Cerebellar cortex (tissue), 1 donor: ENCODE data around the gene KHDRBS2.

Source experiments
- DNase-seq: peaks from one replicate; pipeline ENCODE4 v3.0.0-alpha.2; 2015; ENCODE audit warnings: low spot score

The KHDRBS2 gene

DNA sequence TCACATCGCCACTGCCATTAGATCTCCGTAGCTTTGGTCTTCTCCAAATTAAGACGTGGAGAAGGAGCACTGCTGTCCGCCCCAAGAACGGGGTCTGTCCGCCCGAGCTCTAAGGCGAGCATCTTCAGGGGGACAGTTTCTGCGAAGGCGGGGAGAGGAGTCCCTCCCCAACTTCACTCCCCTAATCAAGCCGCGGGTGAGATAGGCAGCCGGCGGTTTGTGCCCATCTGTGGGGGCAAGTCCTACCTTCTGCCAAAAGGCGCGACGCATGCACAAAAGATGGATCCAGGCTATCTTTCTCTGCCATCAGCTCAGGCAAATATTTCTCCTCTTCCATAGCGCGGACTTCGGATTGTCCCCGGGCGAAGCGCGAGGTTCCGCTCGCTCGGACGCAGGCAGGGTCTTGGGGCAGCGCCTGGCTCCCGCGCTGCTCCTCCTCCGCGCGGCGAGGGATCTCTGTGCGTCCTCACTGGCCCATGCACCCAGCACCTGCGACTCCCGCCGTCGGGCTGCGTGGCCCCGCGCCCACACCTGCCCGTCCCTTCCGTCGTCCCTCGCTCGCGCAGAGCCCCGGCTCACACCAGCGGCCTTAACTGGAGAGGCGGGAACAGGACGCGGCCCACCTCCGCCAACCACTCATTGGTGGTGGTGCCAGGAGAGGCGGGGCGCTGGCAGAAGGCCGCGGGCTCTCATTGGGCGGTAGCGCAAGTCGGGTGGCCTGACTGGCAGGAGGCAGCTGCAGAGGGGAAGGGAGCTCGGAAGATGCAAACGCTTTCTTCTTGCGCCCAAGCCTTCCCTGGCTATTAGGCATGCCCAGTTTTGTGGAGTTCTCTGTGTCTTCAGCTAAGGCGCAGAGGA is at the start of gene KHDRBS2:
TSS of gene KHDRBS2 (minus strand) at position 614 of the 858 bp plus-strand sequence.
- DNase-seq: peak; percentile 11

DNA sequence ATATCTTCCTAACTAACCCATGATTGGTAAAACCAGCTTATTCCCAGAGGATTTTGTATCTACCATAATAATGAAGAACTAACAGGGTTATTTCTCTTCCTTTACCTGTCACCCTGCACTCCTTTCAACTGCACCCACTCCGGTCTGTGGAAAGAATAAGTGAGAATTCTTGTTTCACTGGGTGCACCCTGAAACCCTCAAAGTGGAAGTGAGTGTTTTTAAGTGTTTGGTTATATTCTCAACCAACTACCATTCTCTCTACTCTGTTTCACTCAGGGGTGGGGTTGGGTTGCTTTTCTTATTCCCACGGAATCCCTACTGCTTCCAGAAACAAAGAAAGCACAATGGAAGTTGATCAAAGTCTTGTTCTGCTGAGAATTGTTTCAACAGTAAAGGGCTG is 42.6 kb upstream of the KHDRBS2 start:
- DNase-seq: no peak

GRCh38 chr6:62324834-62325233 is 38.8 kb upstream of the KHDRBS2 start:
- DNase-seq: no peak

DNA sequence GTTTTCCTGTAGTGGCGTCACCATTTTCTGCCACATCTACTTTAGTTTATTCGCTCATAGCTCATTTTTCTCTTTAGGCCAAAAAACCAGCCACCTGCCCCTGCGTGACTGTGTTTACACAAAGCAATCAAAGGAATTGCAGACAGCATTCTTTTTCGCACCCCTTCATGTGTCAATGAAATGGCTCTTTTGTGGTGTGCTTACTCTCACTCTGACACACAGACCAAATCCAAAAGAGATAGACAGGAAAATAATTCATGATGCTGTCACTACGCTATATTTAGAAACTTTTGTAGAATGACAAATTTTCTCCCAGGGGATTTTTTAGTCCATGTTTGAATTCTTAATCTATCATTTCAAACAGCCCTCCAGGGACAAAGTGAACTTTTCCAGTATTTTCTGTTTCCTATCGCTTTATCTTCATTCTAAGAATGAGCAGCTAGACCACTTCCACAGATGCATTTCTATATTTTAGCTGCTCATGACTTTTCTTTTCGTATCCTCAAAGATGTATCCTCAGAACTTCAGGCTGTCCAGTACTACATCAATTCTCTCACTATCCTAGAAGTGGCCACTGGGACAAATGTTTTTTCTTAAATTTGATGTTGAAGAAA is 37.9 kb upstream of the KHDRBS2 start:
- DNase-seq: no peak

- DNase-seq: no peak
Measured at GRCh38 chr6:62298745-62299392, 12.8 kb upstream of the KHDRBS2 start.

DNA sequence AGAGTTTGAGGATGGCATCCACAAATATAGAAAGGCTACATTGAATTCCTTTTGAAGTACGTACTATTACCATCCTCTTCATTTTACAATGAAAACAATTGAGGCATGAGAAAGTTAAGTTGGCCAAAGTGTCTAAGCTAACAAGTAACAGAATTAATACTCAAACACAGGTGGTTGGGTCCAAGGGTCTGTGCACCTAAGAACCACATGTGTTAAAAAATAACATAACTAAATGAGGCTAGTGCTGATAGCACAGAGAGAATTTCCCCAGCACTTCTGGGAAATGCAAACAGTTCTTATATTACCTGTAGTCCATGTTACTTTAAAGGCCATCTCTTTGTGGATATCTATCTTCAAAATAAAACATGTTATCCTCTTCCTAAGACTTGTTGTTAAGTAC is 10.5 kb upstream of the KHDRBS2 start:
- DNase-seq: no peak

DNA sequence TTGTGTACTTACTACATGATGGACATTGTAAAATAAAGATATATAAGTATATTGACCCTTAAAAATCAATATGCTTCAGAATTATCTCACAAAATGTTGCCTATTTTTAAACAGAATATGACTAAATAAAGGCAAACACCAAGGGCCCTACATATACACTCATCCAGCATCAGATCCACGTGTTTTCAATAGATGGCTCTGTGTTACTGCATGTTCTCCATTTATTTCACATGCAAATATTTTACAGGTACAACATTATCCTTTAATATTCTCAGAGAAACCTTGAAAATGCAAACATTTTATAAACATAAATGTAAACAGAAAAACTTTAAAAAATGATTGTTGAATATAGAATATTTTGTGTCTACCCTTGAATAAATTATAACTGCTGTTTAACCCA is 2.9 kb upstream of the KHDRBS2 start:
- DNase-seq: no peak

- DNase-seq: no peak
Measured at GRCh38 chr6:62288562-62288961, 2.5 kb upstream of the KHDRBS2 start.

DNA sequence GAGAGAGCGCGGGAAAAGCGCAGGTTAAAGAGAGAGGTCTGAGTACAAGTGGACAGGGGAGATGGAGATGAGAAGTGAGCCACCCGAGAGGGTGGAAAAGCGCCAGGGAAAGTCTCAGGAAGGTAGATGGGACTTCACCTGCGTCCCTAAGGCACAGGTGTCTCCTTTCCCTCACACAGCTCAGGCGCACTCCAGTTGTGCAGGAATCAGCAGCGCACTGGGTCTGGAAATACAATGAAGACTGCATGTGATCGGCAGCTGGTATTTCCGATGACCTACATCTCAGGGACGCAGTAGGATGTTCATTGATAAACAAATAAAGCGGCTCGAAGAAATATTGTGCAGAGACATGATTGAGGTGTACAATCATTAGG is 432 bp upstream of the KHDRBS2 start:
- no peak for DNase-seq

GRCh38 chr6:62284725-62285124 is 1.3 kb downstream of the KHDRBS2 start:
- DNase-seq: no peak

GRCh38 chr6:62283796-62284411 is 2.1 kb downstream of the KHDRBS2 start:
- peak; percentile 27 for DNase-seq

DNA sequence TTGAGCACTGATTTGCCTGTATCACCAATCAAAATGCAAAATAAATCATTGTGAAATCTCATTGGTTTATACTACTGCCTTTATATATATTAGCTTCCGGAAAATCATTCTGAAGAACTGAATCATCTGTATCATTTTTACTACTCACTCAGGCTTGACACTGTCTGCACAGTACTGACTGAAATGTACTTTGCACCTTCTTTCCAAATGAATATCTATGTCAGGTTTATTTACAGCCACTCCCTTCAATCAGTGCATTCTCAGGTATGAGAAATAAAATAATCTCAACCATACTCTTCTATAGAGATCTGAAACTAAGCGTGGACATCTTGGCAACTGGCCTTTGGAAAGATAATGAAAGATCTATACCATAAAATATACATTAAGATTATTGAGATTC is 2.7 kb downstream of the KHDRBS2 start:
- no peak for DNase-seq

- DNase-seq: no peak
Measured at GRCh38 chr6:62280099-62280498, 5.9 kb downstream of the KHDRBS2 start.

DNA sequence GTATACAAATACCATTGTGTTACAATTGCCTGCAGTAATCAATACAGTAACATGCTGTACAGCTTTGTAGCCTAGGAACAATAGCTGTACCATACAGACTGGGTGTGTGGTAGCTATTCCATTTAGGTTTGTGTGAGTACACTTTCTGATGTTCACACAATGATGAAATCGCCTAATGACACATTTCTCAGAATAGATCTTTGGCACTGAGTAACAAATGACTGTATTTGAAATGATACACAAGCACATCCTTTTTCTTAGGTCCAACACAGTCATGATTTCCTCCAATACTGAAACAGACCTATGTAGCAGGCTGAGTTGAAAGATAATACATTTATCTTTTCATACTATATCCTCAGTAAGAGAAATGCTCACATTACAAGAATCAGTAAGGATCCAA is 13.9 kb downstream of the KHDRBS2 start:
- DNase-seq: no peak

GRCh38 chr6:62265906-62266525 is 20.0 kb downstream of the KHDRBS2 start:
- DNase-seq: no peak

- DNase-seq: no peak
Measured at GRCh38 chr6:62262283-62262682, 23.7 kb downstream of the KHDRBS2 start.

DNA sequence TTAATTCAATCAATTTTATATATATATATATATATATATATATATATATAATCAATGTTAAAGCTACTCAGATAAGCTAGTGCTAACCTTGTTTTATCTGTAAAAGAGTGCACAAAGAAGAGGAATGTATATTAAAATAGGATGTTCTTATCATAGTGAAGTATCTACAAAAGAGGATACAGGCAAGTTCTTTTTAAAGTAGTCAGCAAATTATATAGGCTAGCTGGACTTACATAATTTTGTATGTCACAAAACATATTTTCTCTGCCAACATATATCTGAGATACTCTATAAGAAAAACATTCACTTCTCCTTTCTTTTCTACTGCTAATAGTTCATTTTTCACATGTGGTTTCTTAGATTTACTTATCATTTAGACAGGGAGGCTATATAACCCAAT is 39.9 kb downstream of the KHDRBS2 start:
- no peak for DNase-seq

DNA sequence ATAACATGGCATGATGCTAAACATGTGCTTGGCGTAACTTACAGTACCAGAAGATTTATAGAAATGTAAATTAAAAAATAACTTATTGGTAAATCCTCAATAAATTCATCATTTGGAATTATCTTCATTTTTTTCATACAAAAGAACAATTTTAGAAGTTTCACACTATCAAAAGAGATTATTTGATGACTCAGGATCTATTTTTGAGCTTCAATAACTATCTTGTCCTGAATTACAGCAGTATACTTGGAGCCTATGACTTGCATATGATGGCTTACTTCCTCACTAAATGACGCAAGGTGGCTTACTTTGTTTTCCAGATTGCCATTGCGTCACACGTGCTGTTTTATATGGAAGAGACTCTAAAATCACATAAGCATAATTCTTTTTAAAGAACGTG is 49.2 kb downstream of the KHDRBS2 start:
- no peak for DNase-seq

- no peak for DNase-seq
Measured at GRCh38 chr6:62229231-62229630, 56.8 kb downstream of the KHDRBS2 start.

GRCh38 chr6:62217866-62218265 is 68.2 kb downstream of the KHDRBS2 start:
- no peak for DNase-seq

DNA sequence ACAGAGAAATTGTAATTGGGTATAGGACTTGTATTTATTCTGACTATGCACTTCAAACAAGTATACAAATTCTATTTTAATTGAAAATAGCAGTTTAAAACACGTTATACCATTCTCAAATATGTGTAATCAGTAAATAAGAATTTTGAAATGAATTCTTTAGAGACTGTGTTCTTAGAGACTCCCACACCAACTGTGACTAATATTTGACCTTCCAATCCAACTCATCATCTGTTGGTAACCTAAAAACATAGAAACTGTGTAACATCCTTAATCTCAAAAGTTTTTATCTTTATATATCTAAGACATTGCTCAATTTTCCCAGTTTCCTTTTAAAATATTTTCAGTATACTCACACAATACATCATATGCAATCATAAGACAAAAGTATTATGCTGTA is 83.9 kb downstream of the KHDRBS2 start:
- DNase-seq: no peak

DNA sequence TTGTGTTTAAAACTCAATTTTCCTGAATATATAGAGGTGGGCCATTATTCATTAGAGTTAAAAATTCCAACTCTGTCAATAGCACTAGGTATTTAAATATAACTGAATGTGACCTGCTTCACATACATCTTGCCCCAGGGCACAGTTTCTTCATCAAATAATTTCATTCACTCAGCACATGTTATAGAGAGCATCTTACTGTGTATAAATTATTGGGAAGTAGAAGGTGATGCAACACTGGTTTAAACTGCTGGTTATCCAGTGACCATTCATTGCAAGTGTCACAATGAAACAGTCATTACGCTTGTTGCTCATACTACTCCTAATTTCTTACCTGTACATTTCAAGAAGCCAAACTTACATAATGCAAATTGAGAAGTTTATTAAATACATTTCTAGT is 93.4 kb downstream of the KHDRBS2 start:
- DNase-seq: no peak
